HepG2 (cell line): ENCODE data around the gene RASD1. TPM values are rescaled to one million over a fixed set of nuclear protein-coding genes. Genes with fewer than 3 reads are reported as not detected.

Experiments used
- ADNP ChIP-seq: sonication (generic); formaldehyde crosslinking; IDR thresholded peaks from 2 replicates; pipeline ENCODE4 v1.4.0; 2020; ENCODE audit warnings: missing genetic modification reagents
- CCDC6 ChIP-seq: sonication (generic); formaldehyde crosslinking; IDR thresholded peaks from 2 replicates; pipeline ENCODE4 v1.8.1; 2022; ENCODE audit warnings: mild to moderate bottlenecking, missing genetic modification reagents, moderate library complexity
- GABPB1 ChIP-seq: IDR thresholded peaks from 2 replicates; pipeline ENCODE4 v1.6.1; 2016; ENCODE audit warnings: mild to moderate bottlenecking, missing genetic modification reagents, moderate library complexity, missing compliant biosample characterization
- HDAC2 ChIP-seq: sonication (generic); formaldehyde crosslinking; IDR thresholded peaks from 2 replicates; pipeline ENCODE4 v1.4.0; 2020; ENCODE audit warnings: missing genetic modification reagents
- KDM6A ChIP-seq: IDR thresholded peaks from 2 replicates; pipeline ENCODE4 v1.6.1; 2016; ENCODE audit warnings: low read depth
- LCORL ChIP-seq, 2 experiments: fragments of 450-650 bp in 1 of 2; sonication (generic) in 1 of 2; formaldehyde crosslinking in 1 of 2; IDR thresholded peaks; 2 replicates each; pipeline versions ENCODE4 v1.5.0 to v1.6.1; 2017 to 2020; ENCODE audit warnings: antibody characterized with exemption in 1 of 2, missing genetic modification reagents in 1 of 2
- MLLT10 ChIP-seq: sonication (generic); formaldehyde crosslinking; IDR thresholded peaks from 2 replicates; pipeline ENCODE4 v1.4.0; 2020; ENCODE audit warnings: missing genetic modification reagents
- POGZ ChIP-seq: sonication (generic); formaldehyde crosslinking; IDR thresholded peaks from 2 replicates; pipeline ENCODE4 v1.4.0; 2020; ENCODE audit warnings: mild to moderate bottlenecking, missing genetic modification reagents
- RFX5 ChIP-seq: IDR thresholded peaks from 2 replicates; pipeline ENCODE4 v1.6.1; 2011; ENCODE audit warnings: low read depth, low read length, improper control_type of control experiment
- RORA ChIP-seq: sonication (generic); formaldehyde crosslinking; IDR thresholded peaks from 2 replicates; pipeline ENCODE4 v1.5.0; 2020; ENCODE audit warnings: mild to moderate bottlenecking, missing genetic modification reagents, moderate library complexity
- SP2 ChIP-seq: sonication (generic); formaldehyde crosslinking; IDR thresholded peaks from 2 replicates; pipeline ENCODE4 v1.5.1; 2020; ENCODE audit warnings: mild to moderate bottlenecking, missing genetic modification reagents
- SSRP1 ChIP-seq: IDR thresholded peaks from 2 replicates; pipeline ENCODE4 v1.6.1; 2016; ENCODE audit warnings: control low read depth
- ZBTB33 ChIP-seq: sonication (generic); formaldehyde crosslinking; IDR thresholded peaks from 2 replicates; pipeline ENCODE4 v1.4.0; 2020; ENCODE audit warnings: missing genetic modification reagents
- ZC3H4 ChIP-seq: sonication (generic); formaldehyde crosslinking; IDR thresholded peaks from 2 replicates; pipeline ENCODE4 v1.4.0; 2020; ENCODE audit warnings: missing genetic modification reagents, borderline replicate concordance
- ZNF17 ChIP-seq: sonication (generic); formaldehyde crosslinking; IDR thresholded peaks from 2 replicates; pipeline ENCODE4 v1.5.0; 2020; ENCODE audit warnings: mild to moderate bottlenecking, missing genetic modification reagents
- ZNF205 ChIP-seq: IDR thresholded peaks from 2 replicates; pipeline ENCODE4 v1.6.1; 2018; ENCODE audit warnings: missing biosample characterization, missing genetic modification reagents
- ZNF260 ChIP-seq: sonication (generic); formaldehyde crosslinking; IDR thresholded peaks from 2 replicates; pipeline ENCODE4 v1.4.0; 2020; ENCODE audit warnings: missing genetic modification reagents, low read depth, mild to moderate bottlenecking, borderline replicate concordance
- ZNF569 ChIP-seq: sonication (generic); formaldehyde crosslinking; IDR thresholded peaks from 2 replicates; pipeline ENCODE4 v1.5.0; 2020; ENCODE audit warnings: mild to moderate bottlenecking, missing genetic modification reagents, moderate library complexity, borderline replicate concordance
- ZNF598 ChIP-seq: sonication (generic); formaldehyde crosslinking; IDR thresholded peaks from 2 replicates; pipeline ENCODE4 v1.5.1; 2020; ENCODE audit warnings: mild to moderate bottlenecking, missing genetic modification reagents, borderline replicate concordance
- ZNF616 ChIP-seq: sonication (generic); formaldehyde crosslinking; IDR thresholded peaks from 2 replicates; pipeline ENCODE4 v1.5.0; 2020; ENCODE audit warnings: low read depth, mild to moderate bottlenecking, missing genetic modification reagents
- ZNF619 ChIP-seq: sonication (generic); formaldehyde crosslinking; IDR thresholded peaks from 2 replicates; pipeline ENCODE4 v1.4.0; 2020; ENCODE audit warnings: mild to moderate bottlenecking, missing genetic modification reagents
- ZNF674 ChIP-seq: sonication (generic); formaldehyde crosslinking; IDR thresholded peaks from 2 replicates; pipeline ENCODE4 v1.5.0; 2020; ENCODE audit warnings: low read depth, mild to moderate bottlenecking, missing genetic modification reagents
- ZNF749 ChIP-seq: sonication (generic); formaldehyde crosslinking; IDR thresholded peaks from 2 replicates; pipeline ENCODE4 v1.8.0; 2022; ENCODE audit warnings: mild to moderate bottlenecking, missing genetic modification reagents, moderate library complexity, borderline replicate concordance
- ZNF782 ChIP-seq: sonication (generic); formaldehyde crosslinking; IDR thresholded peaks from 2 replicates; pipeline ENCODE4 v1.4.0; 2020; ENCODE audit warnings: missing genetic modification reagents, mild to moderate bottlenecking, borderline replicate concordance
- ZNF850 ChIP-seq: sonication (generic); formaldehyde crosslinking; conservative IDR thresholded peaks from 2 replicates; pipeline ENCODE4 v1.9.0; 2021; ENCODE audit warnings: mild to moderate bottlenecking, missing genetic modification reagents
- polyA plus RNA-seq, 8 experiments: library from polyadenylated mRNA; depleted of rRNA in 3 of 8; stranded (reverse) in 7 of 8; unstranded in 1 of 8; fragments of >200 nt; fragmentation: Illumina TruSeq in 4 of 8; extraction: Trizol in 4 of 8; gene quantifications; 2 replicates each; pipeline versions ENCODE4 v1.2.1 to v1.2.3, GENCODE V29; 2011 to 2016; ENCODE audit warnings: low read depth in 4 of 8, missing spikeins in 1 of 8, mixed read lengths in 1 of 8; ENCODE audit not compliant: insufficient read depth in 1 of 8
- total RNA-seq, 5 experiments: library from RNA; depleted of rRNA; stranded (reverse); fragments of >200 nt; fragmentation: Illumina TruSeq; extraction: Trizol; gene quantifications; 2 replicates each; pipeline ENCODE4 v1.2.3, GENCODE V29; 2016; ENCODE audit warnings: low read depth in 1 of 5
- TF ChIP-seq, protein P1 (sequence below): IDR thresholded peaks from 2 replicates; pipeline ENCODE4 v1.6.1; 2016; ENCODE audit warnings: low read depth

Gene RASD1
- total and polyA plus RNA-seq, 2 of the 13 experiments (the other 11 are each of a cell fraction or from before 2014, with no cell fraction given): 1.6 to 4.2 TPM

DNA sequence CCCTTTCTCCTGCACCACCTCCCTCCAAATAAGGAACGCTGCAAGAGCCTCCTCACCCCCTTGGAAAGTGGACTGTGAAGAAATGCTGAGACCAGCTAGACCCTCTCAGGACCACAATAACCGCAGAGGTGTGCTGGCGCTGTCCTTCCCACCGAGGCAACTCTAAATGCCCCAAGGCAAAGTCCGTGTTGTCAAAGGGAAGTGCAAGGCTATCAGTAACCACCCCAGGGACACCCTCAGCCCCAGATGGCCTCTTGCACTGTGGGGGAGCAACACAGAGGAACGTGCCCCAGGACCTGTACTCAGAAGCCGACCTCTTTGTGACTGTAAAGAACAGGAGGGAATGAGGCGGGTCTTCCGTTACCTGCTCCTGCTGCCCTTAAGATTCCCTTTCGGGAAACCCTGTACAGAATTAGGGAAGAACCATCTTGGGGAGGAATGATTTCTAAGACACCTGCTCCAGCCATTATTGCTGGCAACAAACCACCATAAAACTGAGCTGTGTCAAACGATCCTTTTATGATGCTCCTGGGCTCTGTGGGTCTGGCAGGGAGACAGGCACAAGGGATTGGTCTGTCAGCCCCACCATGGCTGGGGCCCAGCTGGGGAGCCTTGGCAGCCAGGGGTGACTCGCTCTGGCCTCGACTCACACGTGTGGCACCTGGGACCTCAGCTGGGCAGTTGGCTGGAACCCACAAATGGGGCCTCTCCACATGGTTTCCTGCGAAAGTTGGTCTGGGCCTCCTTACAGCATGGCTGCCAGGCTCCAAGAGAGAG, 34.0 kb downstream of the RASD1 start (continued):
- TF ChIP-seq ZNF569 (CRISPR knock-in tag): 0 out of 2 replicates have a peak, but pooled peaks have one; percentile 14
- no peak for TF ChIP-seq ZNF616 (CRISPR knock-in tag)
- TF ChIP-seq KDM6A (CRISPR knock-in tag): peak; percentile 79
- peak; percentile 77 for TF ChIP-seq POGZ
- no peak for TF ChIP-seq MLLT10 (CRISPR knock-in tag)
- no peak for TF ChIP-seq ZNF260
- no peak for TF ChIP-seq ADNP (CRISPR knock-in tag)
- no peak for TF ChIP-seq SSRP1 (CRISPR knock-in tag)
- TF ChIP-seq, protein P1, sequence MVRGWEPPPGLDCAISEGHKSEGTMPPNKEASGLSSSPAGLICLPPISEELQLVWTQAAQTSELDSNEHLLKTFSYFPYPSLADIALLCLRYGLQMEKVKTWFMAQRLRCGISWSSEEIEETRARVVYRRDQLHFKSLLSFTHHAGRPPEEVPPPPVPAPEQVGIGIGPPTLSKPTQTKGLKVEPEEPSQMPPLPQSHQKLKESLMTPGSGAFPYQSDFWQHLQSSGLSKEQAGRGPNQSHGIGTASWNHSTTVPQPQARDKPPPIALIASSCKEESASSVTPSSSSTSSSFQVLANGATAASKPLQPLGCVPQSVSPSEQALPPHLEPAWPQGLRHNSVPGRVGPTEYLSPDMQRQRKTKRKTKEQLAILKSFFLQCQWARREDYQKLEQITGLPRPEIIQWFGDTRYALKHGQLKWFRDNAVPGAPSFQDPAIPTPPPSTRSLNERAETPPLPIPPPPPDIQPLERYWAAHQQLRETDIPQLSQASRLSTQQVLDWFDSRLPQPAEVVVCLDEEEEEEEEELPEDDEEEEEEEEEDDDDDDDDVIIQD (CRISPR knock-in tag): 0 out of 2 replicates have a peak, but pooled peaks have one; percentile 19
- no peak for TF ChIP-seq ZNF598 (CRISPR knock-in tag)
- TF ChIP-seq RORA (CRISPR knock-in tag): no peak
- no peak for TF ChIP-seq ZBTB33 (CRISPR knock-in tag)
- TF ChIP-seq GABPB1 (CRISPR knock-in tag): peak; percentile 6; the same call in 1 of the 2 replicates
- no peak for TF ChIP-seq ZNF850 (CRISPR knock-in tag)
- TF ChIP-seq CCDC6 (CRISPR knock-in tag): no peak; the same call in 1 of the 2 replicates
- peak; percentile 45; the same call in 1 of the 2 replicates for TF ChIP-seq ZNF205 (CRISPR knock-in tag)
- no peak for TF ChIP-seq ZNF782 (CRISPR knock-in tag)
- no peak for TF ChIP-seq RFX5
- TF ChIP-seq ZC3H4 (CRISPR knock-in tag): no peak
- no peak for TF ChIP-seq ZNF17 (CRISPR knock-in tag)
- peak; percentile 77 for TF ChIP-seq HDAC2
- no peak for TF ChIP-seq ZNF674 (CRISPR knock-in tag)
- TF ChIP-seq ZNF619: no peak
- TF ChIP-seq LCORL (IDR thresholded peaks at IDR 0.05): no peak
- peak; percentile 77; the same call in 1 of the 2 replicates for TF ChIP-seq LCORL (CRISPR knock-in tag; IDR thresholded peaks at IDR 0.05)
- no peak for TF ChIP-seq ZNF749 (CRISPR knock-in tag)
- TF ChIP-seq SP2 (CRISPR knock-in tag): no peak
